HG03135 (cell line): ENCODE measurements around the gene MED31.
"Not testable (repeated sequence)": the region's sequence is repeated elsewhere in the genome, so short reads cannot be mapped to it uniquely, and the experiment has no call there.

ENCODE experiments used
- ATAC-seq: cut with Tn5 transposase; IDR thresholded peaks from one replicate; pipeline ENCODE4 v1.9.1; 2021; ENCODE audit warnings: mild to moderate bottlenecking, moderate library complexity; ENCODE audit not compliant: unreplicated experiment

The MED31 gene

DNA sequence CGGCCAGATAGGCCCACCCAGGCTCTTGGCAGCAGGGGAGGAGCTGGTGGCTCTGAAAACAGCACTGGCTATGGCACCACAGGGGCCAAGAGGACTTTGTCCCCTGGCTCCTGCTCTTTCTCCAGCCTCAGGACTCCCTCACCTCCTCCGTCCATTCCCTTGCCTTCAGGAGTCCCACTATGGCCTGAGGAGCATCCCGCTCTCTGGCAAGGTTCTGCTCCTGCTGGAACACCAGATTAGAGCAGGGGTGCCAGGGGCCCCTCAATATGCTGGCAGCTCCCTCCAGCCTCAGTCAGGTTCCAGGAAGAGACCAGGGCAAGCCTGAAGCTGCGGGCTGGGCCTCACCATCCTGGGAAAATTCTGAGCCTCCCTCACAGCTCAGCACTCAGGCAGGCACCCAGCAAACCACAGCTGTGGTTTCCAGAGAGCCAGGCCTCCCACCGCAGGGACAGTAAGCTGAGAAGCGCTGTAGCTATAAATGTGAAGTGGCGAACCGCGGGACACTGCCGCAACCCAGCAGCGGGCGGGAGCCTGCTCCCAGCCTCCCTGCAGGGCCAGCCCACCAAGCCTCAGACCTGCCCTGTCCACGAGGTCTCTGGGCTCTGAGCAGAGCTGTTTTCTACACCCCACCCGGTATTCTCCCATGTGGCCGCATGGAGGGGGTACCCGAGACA lies 25.9 kb upstream of the MED31 start:
- ATAC-seq, result no peak

DNA sequence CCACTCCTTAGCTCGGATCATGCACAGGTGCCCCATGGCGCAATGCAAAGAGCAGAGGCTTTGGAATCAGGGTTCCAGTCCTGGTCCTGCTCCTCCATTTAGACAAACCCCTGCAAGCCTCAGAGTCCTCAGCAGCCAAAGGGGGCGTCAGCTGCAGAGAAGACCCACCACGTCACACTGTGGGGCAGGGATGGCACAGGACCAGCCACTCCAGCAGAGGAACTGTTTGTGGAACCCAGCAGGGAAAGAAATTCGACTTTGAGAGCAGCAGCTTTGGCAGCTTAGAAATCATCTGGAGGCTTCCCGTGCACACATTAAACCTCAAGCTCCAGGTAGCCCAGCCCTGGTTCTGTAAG lies 25.4 kb upstream of the MED31 start:
- no peak for ATAC-seq

DNA sequence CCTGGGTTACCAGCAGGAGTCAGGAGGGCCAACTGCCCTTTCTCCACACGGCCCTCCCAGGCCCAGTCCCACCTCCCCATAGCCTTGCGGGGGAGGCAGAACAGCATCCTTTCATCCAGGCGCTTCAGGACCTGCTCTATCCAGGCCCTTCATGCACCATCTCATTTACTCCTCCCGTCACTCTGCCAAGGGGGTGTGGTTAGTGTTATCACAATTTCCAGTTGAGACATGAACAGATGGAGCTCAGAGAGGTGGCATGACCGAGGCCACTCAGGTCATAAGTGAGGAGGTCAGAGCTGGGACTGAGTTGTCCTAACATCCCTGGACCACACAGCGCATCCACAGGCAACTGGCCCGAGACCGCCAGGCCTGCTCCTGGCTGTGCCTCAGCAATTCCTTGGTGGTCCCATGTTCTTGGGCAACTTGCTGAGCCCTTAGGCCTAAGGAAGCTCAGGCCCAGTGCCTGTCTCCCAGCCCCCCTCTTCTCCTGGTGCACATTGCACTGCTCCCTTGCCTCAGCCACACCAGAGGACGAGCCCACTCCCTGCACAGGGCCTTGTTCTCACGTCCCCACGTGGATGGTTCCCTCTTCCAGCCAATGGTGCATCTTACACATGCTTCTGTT lies 23.9 kb upstream of the MED31 start:
- no peak for ATAC-seq

GRCh38 chr17:6674586-6674985 lies 23.2 kb upstream of the MED31 start:
- no peak for ATAC-seq

- no peak for ATAC-seq
Measured at GRCh38 chr17:6671431-6671830, 20.0 kb upstream of the MED31 start.

GRCh38 chr17:6670999-6671398 lies 19.6 kb upstream of the MED31 start:
- ATAC-seq, result no peak

DNA sequence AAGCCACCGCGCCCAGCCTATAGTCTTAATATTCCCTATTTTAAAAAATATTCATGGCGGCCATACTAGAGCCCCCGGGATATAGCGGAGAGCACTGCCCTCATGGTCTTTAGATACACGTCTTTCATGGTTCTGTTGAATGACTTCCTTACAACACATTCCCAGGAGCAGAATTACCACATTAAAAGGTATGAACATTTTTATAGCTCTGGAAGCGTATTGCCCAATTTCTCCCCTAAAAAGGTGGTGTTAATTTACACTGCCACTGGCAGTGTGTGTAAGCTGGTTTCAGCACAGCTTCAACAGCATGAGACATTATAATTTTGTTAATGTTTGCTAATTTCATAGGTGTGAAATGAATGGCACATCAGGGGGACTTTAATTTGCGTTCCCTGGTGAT lies 19.2 kb upstream of the MED31 start:
- ATAC-seq, result no peak

- ATAC-seq, result no peak
Measured at GRCh38 chr17:6669479-6670212, 18.2 kb upstream of the MED31 start.

GRCh38 chr17:6668727-6669425 lies 17.5 kb upstream of the MED31 start:
- no peak for ATAC-seq

- no peak for ATAC-seq
Measured at GRCh38 chr17:6668219-6668618, 16.8 kb upstream of the MED31 start.

DNA sequence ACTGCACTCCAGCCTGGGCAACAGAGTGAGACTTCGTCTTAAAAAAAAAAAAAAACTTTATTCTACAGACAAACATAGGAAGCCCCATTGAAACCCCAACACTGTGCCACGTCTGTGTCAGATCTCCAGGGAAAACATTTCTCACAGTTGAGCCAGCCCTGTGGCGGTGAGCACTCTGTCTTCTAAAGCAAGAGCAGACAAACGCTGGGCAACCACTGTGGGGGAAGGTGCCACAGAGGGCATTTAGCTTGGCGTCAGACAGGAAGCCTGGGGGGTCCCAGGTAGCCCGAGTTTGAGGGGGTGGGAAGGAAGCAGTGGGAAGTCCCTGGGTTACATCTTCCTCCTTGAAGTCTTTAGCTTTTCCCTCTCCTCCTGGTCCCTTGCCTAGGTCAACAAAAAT lies 16.1 kb upstream of the MED31 start:
- no peak for ATAC-seq

- no peak for ATAC-seq
Measured at GRCh38 chr17:6666557-6666956, 15.2 kb upstream of the MED31 start.

- ATAC-seq, result no peak
Measured at GRCh38 chr17:6666077-6666521, 14.7 kb upstream of the MED31 start.

- not testable (repeated sequence) for ATAC-seq
Measured at GRCh38 chr17:6663200-6663599, 11.8 kb upstream of the MED31 start.

DNA sequence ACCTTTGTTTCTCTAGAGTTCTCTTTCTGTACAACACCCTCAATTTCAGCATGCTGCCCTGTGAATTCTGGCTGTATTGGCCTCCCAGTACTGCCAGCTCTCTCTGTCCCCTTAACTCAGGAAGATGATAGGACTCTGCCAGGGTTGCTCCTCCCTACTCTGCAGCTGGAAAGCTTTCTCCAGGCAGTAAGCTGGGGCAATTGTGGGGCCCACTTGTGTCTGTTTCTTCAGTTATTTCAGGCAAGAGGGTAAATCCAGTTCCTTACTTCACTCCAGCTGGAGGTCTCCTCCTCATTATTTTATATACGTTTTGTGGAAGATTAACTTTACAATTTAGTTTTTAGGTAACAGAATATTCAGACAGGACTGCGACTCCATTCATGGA lies 10.1 kb upstream of the MED31 start:
- no peak for ATAC-seq

DNA sequence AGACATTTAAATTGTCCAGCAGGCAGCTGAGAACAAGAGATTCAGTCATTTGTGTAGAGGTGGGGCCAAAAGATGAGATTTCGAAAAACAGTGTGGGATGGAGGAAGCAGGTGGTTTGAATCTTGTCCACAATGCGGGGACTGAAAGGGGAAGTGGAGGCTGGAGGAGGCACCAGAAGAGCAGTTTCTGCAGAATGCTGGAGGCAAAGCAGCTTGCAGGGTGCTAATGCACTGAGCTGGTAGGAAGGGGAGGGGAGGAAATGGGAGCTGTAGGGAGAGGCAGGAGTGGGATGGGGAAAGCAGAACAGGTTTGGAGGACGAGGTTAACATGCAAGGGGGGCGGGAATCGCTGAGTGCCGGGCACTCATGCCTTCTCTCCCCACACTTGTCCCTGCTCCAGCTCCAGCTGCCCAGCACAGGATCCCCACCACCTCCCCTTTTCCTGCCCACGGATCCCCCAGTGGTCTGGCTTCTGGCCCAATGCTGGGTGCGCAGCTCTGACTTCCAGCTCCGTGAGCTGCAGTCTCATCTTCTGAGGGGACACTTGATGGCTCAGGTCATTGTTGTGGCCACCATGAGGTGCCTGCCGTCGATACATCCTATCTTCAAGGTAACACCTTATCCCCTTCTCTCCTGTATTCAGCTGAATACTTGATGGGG lies 9.5 kb upstream of the MED31 start:
- ATAC-seq, result no peak

DNA sequence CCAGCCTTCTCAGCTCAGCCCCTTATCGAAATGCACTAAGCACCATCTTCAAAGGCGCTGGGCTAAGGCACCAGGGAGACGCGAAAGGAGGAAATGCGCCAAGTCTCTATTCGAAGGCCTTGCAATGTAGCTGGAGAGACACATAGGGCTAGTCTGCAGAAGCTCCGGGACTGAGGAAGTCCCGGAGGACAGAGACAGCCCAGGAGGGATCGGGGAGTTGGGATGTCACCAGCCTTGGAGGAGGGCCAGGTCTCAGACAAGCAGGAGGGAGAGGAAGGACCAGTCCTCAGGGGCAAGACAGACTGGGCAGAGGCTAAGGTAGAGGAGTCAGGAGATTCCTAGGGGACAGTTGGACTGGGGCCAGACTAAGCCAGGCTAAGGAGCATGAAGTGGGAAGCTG lies 8.7 kb upstream of the MED31 start:
- ATAC-seq, result no peak

- not testable (repeated sequence) for ATAC-seq
Measured at GRCh38 chr17:6658411-6658810, 7.0 kb upstream of the MED31 start.

GRCh38 chr17:6657633-6658287 lies 6.4 kb upstream of the MED31 start:
- ATAC-seq, result no peak

GRCh38 chr17:6656797-6657632 lies 5.6 kb upstream of the MED31 start:
- not testable (repeated sequence) for ATAC-seq
